K562 (cell line): ENCODE measurements around the gene TINCR. TPM values are rescaled to one million over a fixed set of nuclear protein-coding genes. Genes with fewer than 3 reads are reported as not detected.

ENCODE experiments used
- ATAC-seq: fragments of 200-7000 bp; cut with Tn5 transposase; 3 replicates; pipeline ENCODE4 v1.9.1; 2020; ENCODE audit warnings: moderate library complexity
- BruUV-seq: library from RNA; stranded (reverse); fragments of 400-500 nt; replicated peaks from 2 replicates; lab custom pipeline; 2021; lab: Mats Ljungman, UMichigan
- CTCF ChIA-PET: fragments of 300-600 bp; formaldehyde crosslinking; extraction: SDS; loops from one replicate; lab custom pipeline; 2021; ENCODE audit warnings: low intra/inter-chr PET ratio; lab: Yijun Ruan, JAX
- POLR2A ChIA-PET: fragments of 300-600, 350-650 bp; sonication (Branson Sonifier 250); formaldehyde crosslinking; extraction: SDS; loops from one replicate; lab custom pipeline; 2021; ENCODE audit warnings: antibody characterized with exemption, inconsistent platforms; lab: Yijun Ruan, JAX
- DNase-seq, 4 experiments: peaks; one replicate each; pipeline versions ENCODE4 v3.0.0 to v3.0.0-alpha.2; 2011 to 2018; ENCODE audit warnings: low spot score in 3 of 4, mixed read lengths in 3 of 4; ENCODE audit errors: extremely low read depth in 1 of 4
- FAIRE-seq: peaks from 2 replicates; lab custom pipeline; 2011; peaks lifted over from hg19 to GRCh38; lab: Jason Lieb, UNC
- H2AFZ ChIP-seq: 2 replicates; pipeline ENCODE4 v1.6.0; 2011; ENCODE audit warnings: low read depth, low read length, control low read depth, inconsistent platforms
- H3K27ac ChIP-seq: fragments of 200-600 bp; 3 replicates; pipeline ENCODE4 v1.8.0; 2011; ENCODE audit warnings: low read depth, mild to moderate bottlenecking, control low read depth, inconsistent platforms, low read length, moderate library complexity, mixed read lengths; ENCODE audit errors: extremely low read depth
- H3K27me3 ChIP-seq, 2 experiments: fragments of 300-600 bp in 1 of 2; 2 replicates in 1 of 2; 3 replicates in 1 of 2; pipeline versions ENCODE4 v1.6.0 to v1.8.0; 2011; ENCODE audit warnings: inconsistent platforms in 2 of 2, low read length in 2 of 2, mild to moderate bottlenecking in 1 of 2, mixed read lengths in 1 of 2, moderate library complexity in 1 of 2; ENCODE audit not compliant: control insufficient read depth in 2 of 2, insufficient read depth in 2 of 2
- H3K36me3 ChIP-seq: fragments of 300-600 bp; 3 replicates; pipeline ENCODE4 v1.8.0; 2011; ENCODE audit warnings: mild to moderate bottlenecking, low read length, inconsistent platforms; ENCODE audit not compliant: control insufficient read depth, insufficient read depth
- H3K4me1 ChIP-seq, 2 experiments: fragments of 200-600 bp in 1 of 2; replicated peaks in 1 of 2; 2 replicates in 1 of 2; 3 replicates in 1 of 2; pipeline versions ENCODE4 v1.5.1 to v1.8.0; 2011; ENCODE audit warnings: inconsistent platforms in 2 of 2, low read length in 2 of 2, mild to moderate bottlenecking in 1 of 2, mixed read lengths in 1 of 2, moderate library complexity in 1 of 2; ENCODE audit not compliant: control insufficient read depth in 2 of 2, insufficient read depth in 2 of 2
- H3K4me2 ChIP-seq: 2 replicates; pipeline ENCODE4 v1.6.1; 2011; ENCODE audit warnings: low read length, control low read depth, inconsistent platforms, mixed read lengths; ENCODE audit not compliant: insufficient read depth
- H3K4me3 ChIP-seq: fragments of 200-600 bp; sonication (generic), shearing (Covaris generic); 2 replicates; pipeline ENCODE4 v1.5.1; 2016; ENCODE audit warnings: control low read depth, inconsistent platforms
- H3K79me2 ChIP-seq: fragments of 200-600 bp; 3 replicates; pipeline ENCODE4 v1.8.0; 2011; ENCODE audit warnings: low read length, inconsistent platforms; ENCODE audit not compliant: control insufficient read depth, insufficient read depth
- H3K9ac ChIP-seq, 2 experiments: 2 replicates each; pipeline versions ENCODE4 v1.6.0 to v1.6.1; 2011; ENCODE audit warnings: low read depth in 2 of 2, low read length in 2 of 2, control low read depth in 1 of 2, inconsistent platforms in 1 of 2, mild to moderate bottlenecking in 1 of 2, mixed read lengths in 1 of 2; ENCODE audit not compliant: insufficient read depth in 1 of 2
- H3K9me1 ChIP-seq: one replicate; pipeline ENCODE4 v1.6.0; 2011; ENCODE audit warnings: inconsistent platforms, mild to moderate bottlenecking, low read length, moderate library complexity; ENCODE audit not compliant: control insufficient read depth, insufficient read depth
- H3K9me3 ChIP-seq: replicated peaks from 2 replicates; pipeline ENCODE4 v1.5.1; 2011; ENCODE audit warnings: low read depth, low read length, inconsistent platforms; ENCODE audit not compliant: control insufficient read depth, insufficient read depth
- H4K20me1 ChIP-seq: replicated peaks from 2 replicates; pipeline ENCODE4 v1.6.1; 2011; ENCODE audit warnings: low read length, inconsistent platforms, mixed read lengths; ENCODE audit not compliant: control insufficient read depth, insufficient read depth
- CBFA2T3 ChIP-seq: fragments of 450-650 bp; IDR thresholded peaks from 2 replicates; pipeline ENCODE4 v1.6.1; 2017
- CHD2 ChIP-seq: IDR thresholded peaks from 2 replicates; pipeline ENCODE4 v1.6.1; 2011; ENCODE audit warnings: low read depth, low read length
- GTF2F1 ChIP-seq: IDR thresholded peaks from 2 replicates; pipeline ENCODE4 v1.6.1; 2011; ENCODE audit warnings: low read depth, low read length, improper control_type of control experiment
- HNRNPK ChIP-seq: fragments of 200-400 bp; formaldehyde crosslinking; IDR thresholded peaks from one replicate; pipeline ENCODE4 v1.6.1; 2018; ENCODE audit warnings: mild to moderate bottlenecking, low read depth, low read length; ENCODE audit not compliant: poor library complexity, severe bottlenecking
- LEF1 ChIP-seq: fragments of 450-650 bp; IDR thresholded peaks from 2 replicates; pipeline ENCODE4 v1.6.1; 2016; ENCODE audit warnings: mild to moderate bottlenecking
- MYNN ChIP-seq, 2 experiments: sonication (generic); formaldehyde crosslinking in 1 of 2; IDR thresholded peaks; 2 replicates each; pipeline versions ENCODE4 v1.5.0 to v1.6.1; 2016 to 2020; ENCODE audit warnings: antibody characterized with exemption in 1 of 2, missing genetic modification reagents in 1 of 2
- RBBP5 ChIP-seq: fragments of 200-600 bp; sonication (generic); IDR thresholded peaks from 2 replicates; pipeline ENCODE4 v1.6.1; 2012; ENCODE audit warnings: borderline replicate concordance, mild to moderate bottlenecking, low read length, control low read depth, inconsistent platforms; ENCODE audit not compliant: insufficient read depth, poor library complexity, severe bottlenecking
- RNF2 ChIP-seq: sonication (generic); IDR thresholded peaks from 2 replicates; pipeline ENCODE4 v1.6.1; 2016
- SMARCE1 ChIP-seq: fragments of 450-650 bp; IDR thresholded peaks from 2 replicates; pipeline ENCODE4 v1.7.1; 2016; ENCODE audit warnings: mild to moderate bottlenecking
- SNRNP70 ChIP-seq: fragments of 200-400 bp; formaldehyde crosslinking; optimal IDR thresholded peaks from 2 replicates; pipeline ENCODE3; 2017; ENCODE audit warnings: low read depth, low read length
- SREBF1 ChIP-seq: fragments of 150-350 bp; IDR thresholded peaks from 2 replicates; pipeline ENCODE4 v1.6.1; 2014; ENCODE audit warnings: antibody characterized with exemption, low read depth, low read length, borderline replicate concordance
- TFAM ChIP-seq: fragments of 250-450 bp; sonication (Bioruptor Pico); conservative IDR thresholded peaks from 2 replicates; pipeline ENCODE4 v1.5.0; 2021; ENCODE audit warnings: mild to moderate bottlenecking, moderate library complexity
- ZKSCAN3 ChIP-seq: fragments of 250-450 bp; sonication (Bioruptor Pico); IDR thresholded peaks from 2 replicates; pipeline ENCODE4 v1.4.0; 2020
- ZNF134 ChIP-seq: fragments of 250-450 bp; sonication (Bioruptor Pico); conservative IDR thresholded peaks from 2 replicates; pipeline ENCODE4 v1.4.0; 2020
- ZNF253 ChIP-seq: fragments of 250-450 bp; sonication (Bioruptor Pico); conservative IDR thresholded peaks from 2 replicates; pipeline ENCODE4 v1.6.1; 2021; ENCODE audit warnings: mild to moderate bottlenecking
- ZNF583 ChIP-seq: fragments of 250-450 bp; sonication (Bioruptor Pico); IDR thresholded peaks from 2 replicates; pipeline ENCODE4 v1.4.0; 2020
- ZNF766 ChIP-seq: fragments of 200-800 bp; sonication (Bioruptor generic); conservative IDR thresholded peaks from 2 replicates; pipeline ENCODE4 v1.6.1; 2016; ENCODE audit warnings: missing genetic modification characterization, missing compliant biosample characterization
- WGBS: fragments of 100-300 bp; shearing (Covaris generic); methylation state at CpG from one replicate; pipeline ENCODE4 v1.1.6; 2016; ENCODE audit warnings: low coverage, mixed read lengths; ENCODE audit not compliant: insufficient coverage; ENCODE audit errors: missing lambda C conversion rate; 5-methylcytosine and 5-hydroxymethylcytosine counted together
- in situ Hi-C: fragments of 300-500 bp; cut with MboI; formaldehyde crosslinking; loops from 4 replicates; pipeline ENCODE4 v1.15.0; 2018; ENCODE audit warnings: inconsistent platforms, mixed read lengths
- intact Hi-C: fragments of 100-400 bp; cut with micrococcal nuclease; formaldehyde crosslinking; loops from 2 replicates; pipeline ENCODE4 v1.14.2; 2022
- polyA plus RNA-seq, 8 experiments: library from polyadenylated mRNA; depleted of rRNA in 4 of 8; stranded (reverse) in 5 of 8; unstranded in 3 of 8; fragments of >200 nt; fragmentation: Nextera tagmentation in 2 of 8; fragmentation: Illumina TruSeq in 1 of 8; extraction: Ambion mirVana in 2 of 8; extraction: Trizol in 1 of 8; gene quantifications; 2 replicates each; pipeline versions ENCODE4 v1.2.1 to v1.2.3, GENCODE V29; 2011 to 2014; ENCODE audit warnings: inconsistent platforms in 1 of 8, missing spikeins in 1 of 8
- total RNA-seq, 7 experiments: library from RNA; depleted of rRNA in 6 of 7; stranded (reverse); fragments of >200 nt in 6 of 7; fragmentation: Illumina TruSeq in 2 of 7; extraction: Trizol in 2 of 7; gene quantifications; 2 replicates each; pipeline versions ENCODE4 v1.2.1 to v1.2.3, GENCODE V29; 2011 to 2021; ENCODE audit warnings: low replicate concordance in 1 of 7
- TF ChIP-seq, protein P1 (sequence below), 2 experiments: IDR thresholded peaks; 2 replicates each; pipeline ENCODE4 v1.6.1; 2012; ENCODE audit warnings: improper control_type of control experiment in 2 of 2, low read depth in 2 of 2, low read length in 2 of 2, borderline replicate concordance in 1 of 2
- TF ChIP-seq, protein P2 (sequence below): fragments of 200-800 bp; sonication (Bioruptor generic); IDR thresholded peaks from 2 replicates; pipeline ENCODE4 v1.6.1; 2016; ENCODE audit warnings: missing genetic modification characterization, missing compliant biosample characterization

The TINCR gene
- total and polyA plus RNA-seq, 9 of the 15 experiments (the other 6 are each of a cell fraction or from before 2014, with no cell fraction given): 0.03 to 0.24 (median 0.09) TPM; not detected in 1

DNA sequence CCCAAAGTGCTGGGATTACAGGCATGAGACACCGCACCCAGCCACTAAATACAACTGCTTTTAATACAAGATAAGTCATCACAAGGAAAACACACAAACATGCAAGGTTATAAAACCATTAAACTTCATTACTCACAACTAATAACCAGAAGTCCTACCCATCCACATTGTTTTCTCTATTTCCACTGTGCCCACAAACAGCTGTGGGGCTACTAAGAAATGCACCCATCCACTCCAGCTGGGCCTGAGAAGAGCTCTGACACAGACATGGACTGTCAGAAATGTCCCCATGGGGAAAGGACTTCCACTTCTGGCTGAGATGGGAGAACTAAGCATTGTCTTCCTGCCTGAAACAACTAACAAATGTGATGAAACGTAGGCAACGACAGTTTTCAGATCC, 37.6 kb upstream of the TINCR start:
- Histone ChIP-seq H3K79me2 (peaks cover 43% of the 10 kb centered on the region), H3K27ac (no peak overlapping the region), H3K9me3 (no peaks in the 10 kb centered on the region), H3K4me2 (no peak overlapping the region), H3K36me3 (peaks cover 91% of the 10 kb centered on the region), H3K27me3 (no peaks in the 10 kb centered on the region), H2AFZ (no peak overlapping the region), H3K4me1 (no peaks in the 10 kb centered on the region), H3K9ac (no peak overlapping the region), H3K9me1 (no peaks in the 10 kb centered on the region), H3K4me3 (no peak overlapping the region), H4K20me1 (no peaks in the 10 kb centered on the region)
- BruUV-seq: no TSS peak
- FAIRE-seq (no peak), ATAC-seq (no peak), DNase-seq (no peak)
- intact Hi-C loops: no loop called here
- 92% methylated on average over 3 of the region's 3 CpGs for WGBS
- in situ Hi-C loops: no loop called here
- POLR2A ChIA-PET: interaction anchor here (0.9 to 1.9 kb wide), 2 partner anchors 16 to 21 kb away, joined by 3 to 7 read pairs; partner anchors contain the start of genes SAFB and SAFB2
- CTCF ChIA-PET: no interaction called here
- no peak for TF ChIP-seq GTF2F1
- TF ChIP-seq ZKSCAN3 (CRISPR knock-in tag): no peak
- TF ChIP-seq CBFA2T3: no peak
- no peak for TF ChIP-seq RNF2
- TF ChIP-seq TFAM: no peak
- TF ChIP-seq RBBP5: no peak
- no peak for TF ChIP-seq CHD2
- TF ChIP-seq MYNN (IDR thresholded peaks at IDR 0.05): no peak
- TF ChIP-seq MYNN (CRISPR knock-in tag; IDR thresholded peaks at IDR 0.05): no peak
- TF ChIP-seq HNRNPK: no peak
- TF ChIP-seq, protein P1, sequence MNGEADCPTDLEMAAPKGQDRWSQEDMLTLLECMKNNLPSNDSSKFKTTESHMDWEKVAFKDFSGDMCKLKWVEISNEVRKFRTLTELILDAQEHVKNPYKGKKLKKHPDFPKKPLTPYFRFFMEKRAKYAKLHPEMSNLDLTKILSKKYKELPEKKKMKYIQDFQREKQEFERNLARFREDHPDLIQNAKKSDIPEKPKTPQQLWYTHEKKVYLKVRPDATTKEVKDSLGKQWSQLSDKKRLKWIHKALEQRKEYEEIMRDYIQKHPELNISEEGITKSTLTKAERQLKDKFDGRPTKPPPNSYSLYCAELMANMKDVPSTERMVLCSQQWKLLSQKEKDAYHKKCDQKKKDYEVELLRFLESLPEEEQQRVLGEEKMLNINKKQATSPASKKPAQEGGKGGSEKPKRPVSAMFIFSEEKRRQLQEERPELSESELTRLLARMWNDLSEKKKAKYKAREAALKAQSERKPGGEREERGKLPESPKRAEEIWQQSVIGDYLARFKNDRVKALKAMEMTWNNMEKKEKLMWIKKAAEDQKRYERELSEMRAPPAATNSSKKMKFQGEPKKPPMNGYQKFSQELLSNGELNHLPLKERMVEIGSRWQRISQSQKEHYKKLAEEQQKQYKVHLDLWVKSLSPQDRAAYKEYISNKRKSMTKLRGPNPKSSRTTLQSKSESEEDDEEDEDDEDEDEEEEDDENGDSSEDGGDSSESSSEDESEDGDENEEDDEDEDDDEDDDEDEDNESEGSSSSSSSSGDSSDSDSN (IDR thresholded peaks at IDR 0.05; ENCODE audit: borderline replicate concordance in 1 of 2, low read depth in 2 of 2, low read length in 2 of 2): no peak
- TF ChIP-seq, protein P2, sequence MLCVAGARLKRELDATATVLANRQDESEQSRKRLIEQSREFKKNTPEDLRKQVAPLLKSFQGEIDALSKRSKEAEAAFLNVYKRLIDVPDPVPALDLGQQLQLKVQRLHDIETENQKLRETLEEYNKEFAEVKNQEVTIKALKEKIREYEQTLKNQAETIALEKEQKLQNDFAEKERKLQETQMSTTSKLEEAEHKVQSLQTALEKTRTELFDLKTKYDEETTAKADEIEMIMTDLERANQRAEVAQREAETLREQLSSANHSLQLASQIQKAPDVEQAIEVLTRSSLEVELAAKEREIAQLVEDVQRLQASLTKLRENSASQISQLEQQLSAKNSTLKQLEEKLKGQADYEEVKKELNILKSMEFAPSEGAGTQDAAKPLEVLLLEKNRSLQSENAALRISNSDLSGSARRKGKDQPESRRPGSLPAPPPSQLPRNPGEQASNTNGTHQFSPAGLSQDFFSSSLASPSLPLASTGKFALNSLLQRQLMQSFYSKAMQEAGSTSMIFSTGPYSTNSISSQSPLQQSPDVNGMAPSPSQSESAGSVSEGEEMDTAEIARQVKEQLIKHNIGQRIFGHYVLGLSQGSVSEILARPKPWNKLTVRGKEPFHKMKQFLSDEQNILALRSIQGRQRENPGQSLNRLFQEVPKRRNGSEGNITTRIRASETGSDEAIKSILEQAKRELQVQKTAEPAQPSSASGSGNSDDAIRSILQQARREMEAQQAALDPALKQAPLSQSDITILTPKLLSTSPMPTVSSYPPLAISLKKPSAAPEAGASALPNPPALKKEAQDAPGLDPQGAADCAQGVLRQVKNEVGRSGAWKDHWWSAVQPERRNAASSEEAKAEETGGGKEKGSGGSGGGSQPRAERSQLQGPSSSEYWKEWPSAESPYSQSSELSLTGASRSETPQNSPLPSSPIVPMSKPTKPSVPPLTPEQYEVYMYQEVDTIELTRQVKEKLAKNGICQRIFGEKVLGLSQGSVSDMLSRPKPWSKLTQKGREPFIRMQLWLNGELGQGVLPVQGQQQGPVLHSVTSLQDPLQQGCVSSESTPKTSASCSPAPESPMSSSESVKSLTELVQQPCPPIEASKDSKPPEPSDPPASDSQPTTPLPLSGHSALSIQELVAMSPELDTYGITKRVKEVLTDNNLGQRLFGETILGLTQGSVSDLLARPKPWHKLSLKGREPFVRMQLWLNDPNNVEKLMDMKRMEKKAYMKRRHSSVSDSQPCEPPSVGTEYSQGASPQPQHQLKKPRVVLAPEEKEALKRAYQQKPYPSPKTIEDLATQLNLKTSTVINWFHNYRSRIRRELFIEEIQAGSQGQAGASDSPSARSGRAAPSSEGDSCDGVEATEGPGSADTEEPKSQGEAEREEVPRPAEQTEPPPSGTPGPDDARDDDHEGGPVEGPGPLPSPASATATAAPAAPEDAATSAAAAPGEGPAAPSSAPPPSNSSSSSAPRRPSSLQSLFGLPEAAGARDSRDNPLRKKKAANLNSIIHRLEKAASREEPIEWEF: no peak
- TF ChIP-seq ZNF583: no peak
- no peak for TF ChIP-seq ZNF766 (CRISPR knock-in tag)
- TF ChIP-seq SMARCE1: no peak
- TF ChIP-seq SREBF1: no peak
- TF ChIP-seq SNRNP70: no peak
- TF ChIP-seq ZNF134: no peak
- no peak for TF ChIP-seq ZNF253 (CRISPR knock-in tag)
- no peak for TF ChIP-seq LEF1
